GM12873 (cell line): Measurements from ENCODE around the gene RTKN.
A peak's percentile ranks its signal among the peaks of the same experiment; 100 is the strongest.

ENCODE experiments used
- TF ChIP-seq, protein P1 (sequence below): IDR thresholded peaks from 2 replicates; pipeline ENCODE4 v1.5.1; 2012; ENCODE audit warnings: low read depth, mild to moderate bottlenecking, moderate library complexity, low read length, control low read depth; ENCODE audit not compliant: insufficient read depth; ENCODE audit errors: missing control alignments

Gene RTKN

DNA sequence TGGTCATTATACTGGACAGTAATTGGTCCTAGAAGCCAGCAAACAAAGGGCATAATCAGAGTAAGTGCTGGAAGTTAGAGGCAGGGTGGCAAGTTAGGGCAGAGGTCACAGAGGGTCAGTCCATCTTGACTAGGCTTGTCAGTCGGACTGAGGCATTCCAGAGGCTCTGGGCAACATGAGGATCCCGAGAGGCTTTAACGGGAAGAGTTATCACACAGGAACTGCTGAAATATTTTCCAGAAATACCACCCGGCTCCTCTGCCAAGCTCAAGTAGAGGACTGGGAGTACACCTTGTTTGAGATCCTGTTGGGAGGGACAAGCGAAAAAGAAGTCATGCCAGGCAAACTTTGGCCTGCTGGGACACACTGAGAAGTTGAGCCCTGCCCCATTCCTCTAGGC lies 34.1 kb downstream of the RTKN start:
- TF ChIP-seq, protein P1, sequence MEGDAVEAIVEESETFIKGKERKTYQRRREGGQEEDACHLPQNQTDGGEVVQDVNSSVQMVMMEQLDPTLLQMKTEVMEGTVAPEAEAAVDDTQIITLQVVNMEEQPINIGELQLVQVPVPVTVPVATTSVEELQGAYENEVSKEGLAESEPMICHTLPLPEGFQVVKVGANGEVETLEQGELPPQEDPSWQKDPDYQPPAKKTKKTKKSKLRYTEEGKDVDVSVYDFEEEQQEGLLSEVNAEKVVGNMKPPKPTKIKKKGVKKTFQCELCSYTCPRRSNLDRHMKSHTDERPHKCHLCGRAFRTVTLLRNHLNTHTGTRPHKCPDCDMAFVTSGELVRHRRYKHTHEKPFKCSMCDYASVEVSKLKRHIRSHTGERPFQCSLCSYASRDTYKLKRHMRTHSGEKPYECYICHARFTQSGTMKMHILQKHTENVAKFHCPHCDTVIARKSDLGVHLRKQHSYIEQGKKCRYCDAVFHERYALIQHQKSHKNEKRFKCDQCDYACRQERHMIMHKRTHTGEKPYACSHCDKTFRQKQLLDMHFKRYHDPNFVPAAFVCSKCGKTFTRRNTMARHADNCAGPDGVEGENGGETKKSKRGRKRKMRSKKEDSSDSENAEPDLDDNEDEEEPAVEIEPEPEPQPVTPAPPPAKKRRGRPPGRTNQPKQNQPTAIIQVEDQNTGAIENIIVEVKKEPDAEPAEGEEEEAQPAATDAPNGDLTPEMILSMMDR = no peak

DNA sequence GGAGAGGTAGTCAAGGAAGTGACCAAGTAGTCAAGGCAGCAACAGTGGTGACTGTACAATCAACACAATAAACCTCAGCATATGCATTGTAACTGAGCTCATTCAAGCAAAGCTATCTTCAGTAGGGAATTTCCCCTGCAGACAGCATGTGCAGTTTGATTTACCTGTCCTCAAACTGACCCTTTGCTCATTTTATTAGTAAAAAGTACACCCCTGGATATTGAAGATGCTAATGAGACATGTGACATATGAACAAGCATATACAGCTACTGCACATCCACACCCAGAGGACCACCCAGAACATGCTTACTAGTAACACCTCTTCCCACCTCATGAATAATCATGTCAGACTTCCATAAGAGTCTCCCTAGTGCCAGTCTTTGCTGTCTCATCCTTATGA lies 35.7 kb downstream of the RTKN start:
- TF ChIP-seq, protein P1 = no peak

DNA sequence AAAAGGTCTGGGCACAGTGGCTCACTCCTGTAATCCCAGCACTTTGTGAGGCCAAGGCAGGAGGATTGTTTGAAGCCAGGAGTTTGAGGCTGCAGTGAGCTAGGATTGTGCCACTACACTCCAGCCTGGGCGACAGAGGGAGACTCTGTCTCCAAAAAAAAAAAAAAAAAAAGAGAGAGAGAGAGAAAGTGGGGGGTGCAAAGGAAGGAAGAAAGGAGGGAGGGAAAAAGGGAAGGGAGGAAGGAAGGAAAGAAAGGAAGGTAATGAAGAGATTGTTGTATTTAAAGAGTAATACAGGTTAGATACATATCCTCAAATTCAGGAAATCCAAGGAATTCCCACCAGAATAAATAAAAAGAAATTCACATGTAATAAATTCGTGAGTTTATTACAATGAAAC lies 39.8 kb downstream of the RTKN start:
- TF ChIP-seq, protein P1 = no peak

DNA sequence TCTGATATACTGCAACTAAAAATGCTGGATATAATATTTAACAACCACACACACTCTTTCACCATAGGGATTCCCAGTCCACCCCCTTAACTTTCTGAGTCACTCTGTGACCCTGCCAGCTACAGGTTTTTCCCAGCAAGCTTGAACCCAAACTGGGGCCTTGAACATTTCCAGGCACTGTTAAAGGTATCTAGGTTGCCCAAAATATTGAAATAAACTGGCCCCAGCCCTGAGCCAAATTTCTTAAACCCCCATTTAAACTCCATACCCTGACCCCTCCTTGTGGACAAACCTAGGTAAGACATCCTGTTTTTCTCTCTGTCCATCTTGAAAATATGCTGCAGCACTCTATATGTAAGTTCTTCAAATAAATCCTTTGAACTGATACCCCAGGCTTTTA lies 42.0 kb downstream of the RTKN start:
- TF ChIP-seq, protein P1 = peak; percentile 65

DNA sequence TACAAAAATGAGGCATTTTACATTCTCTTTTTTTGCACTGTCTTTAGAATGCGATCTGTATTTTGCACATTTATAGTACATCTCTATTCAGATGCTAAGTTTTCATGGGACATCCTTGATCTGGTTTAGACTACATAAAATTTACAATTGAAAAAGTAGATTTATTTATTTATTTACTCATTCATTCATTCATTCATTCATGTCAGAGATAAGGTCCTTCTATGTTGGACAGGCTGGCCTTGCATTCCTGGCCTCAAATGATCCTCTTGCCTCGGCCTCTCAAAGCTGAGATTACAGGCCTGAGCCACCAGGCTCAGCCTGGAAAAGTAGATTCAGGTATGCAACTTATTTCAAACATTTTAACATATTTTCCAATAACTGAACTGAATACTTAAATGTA lies 45.6 kb downstream of the RTKN start:
- TF ChIP-seq, protein P1 = no peak

DNA sequence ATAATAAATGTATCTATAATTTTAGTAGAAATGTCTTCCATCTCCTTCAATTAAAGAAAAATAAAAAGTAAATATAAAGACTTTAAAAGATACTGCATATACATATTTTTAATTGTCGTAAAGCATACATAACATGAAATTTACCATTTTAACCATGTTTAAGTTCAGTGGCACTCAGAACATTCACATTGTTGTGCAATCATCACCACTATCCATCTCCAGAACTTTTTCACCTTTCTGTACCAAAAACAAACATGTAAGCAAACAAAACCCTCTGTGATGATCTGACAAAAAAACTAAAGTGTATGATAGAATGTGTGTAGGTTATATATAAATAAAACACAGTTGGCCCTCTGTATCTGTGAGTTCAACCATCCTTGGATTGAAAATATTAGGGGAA lies 48.2 kb downstream of the RTKN start:
- TF ChIP-seq, protein P1 = no peak

DNA sequence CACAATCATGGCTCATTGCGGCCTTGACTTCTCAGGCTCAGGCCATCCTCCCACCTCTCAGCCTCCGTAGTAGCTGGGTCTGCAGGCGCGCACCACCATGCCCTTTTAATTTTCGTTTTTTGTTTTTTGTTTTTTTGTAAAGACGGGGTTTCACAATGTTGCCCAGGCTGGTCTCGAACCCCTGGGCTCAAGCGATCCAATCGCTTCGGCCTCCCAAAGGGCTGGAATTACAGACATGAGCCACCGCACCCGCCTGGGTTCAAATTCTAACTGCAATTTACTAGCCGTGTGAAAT lies 49.3 kb downstream of the RTKN start:
- TF ChIP-seq, protein P1 = no peak
